Measurements from ENCODE around the gene SOBP.
"Not testable (repeated sequence)": the region's sequence is repeated elsewhere in the genome, so short reads cannot be mapped to it uniquely, and the experiment has no call there.

SOBP gene

DNA sequence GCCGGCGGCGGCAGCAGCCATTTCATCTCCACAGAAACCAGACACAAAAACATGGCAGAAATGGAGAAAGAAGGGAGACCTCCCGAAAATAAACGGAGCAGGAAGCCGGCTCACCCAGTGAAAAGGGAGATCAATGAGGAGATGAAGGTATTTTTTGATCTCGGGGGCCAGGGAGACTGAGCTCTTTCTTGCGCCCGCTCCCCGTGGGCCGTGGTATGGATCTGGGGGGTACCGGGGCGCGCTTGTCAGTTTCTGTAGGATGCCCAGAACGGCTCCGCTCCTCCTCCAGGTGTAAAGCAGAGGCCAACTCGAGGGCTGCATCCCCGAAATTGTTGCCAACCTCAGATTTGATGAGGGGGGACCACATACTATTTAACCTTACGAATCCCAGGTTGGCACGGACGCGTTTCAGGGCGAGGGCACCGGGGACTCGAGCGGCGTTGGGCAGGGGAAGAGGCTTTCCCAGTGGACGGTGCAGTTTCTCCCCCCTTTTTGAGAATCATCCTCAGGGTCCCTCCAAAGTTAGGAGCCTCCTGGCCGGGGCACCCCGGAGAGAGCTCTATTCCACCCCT, 735 bp downstream of the SOBP start:
- no peak for DNase-seq

DNA sequence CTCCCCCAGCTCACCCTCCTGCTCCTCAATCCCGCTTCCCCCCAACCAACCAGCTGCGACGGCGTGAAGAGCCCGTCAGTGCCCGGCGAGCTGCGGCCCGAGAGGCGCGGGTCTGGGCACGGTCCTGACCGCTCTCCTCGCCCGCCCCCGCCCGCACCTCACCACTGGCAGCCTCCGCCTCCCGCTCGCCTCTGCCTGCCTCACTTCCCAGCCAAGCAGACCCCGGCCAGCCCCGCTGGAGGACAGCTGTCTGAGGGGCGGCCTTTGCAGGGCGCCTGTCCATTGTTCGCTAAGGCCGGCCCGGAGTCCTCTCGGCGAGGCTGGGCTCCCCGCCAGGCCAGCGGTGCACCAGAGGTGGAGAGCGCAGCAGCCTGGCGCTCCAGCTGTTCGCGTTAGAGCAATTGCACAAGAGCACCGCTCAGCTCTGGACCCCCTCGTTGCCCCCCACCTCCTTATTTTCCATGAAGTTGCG, 1.3 kb downstream of the SOBP start:
- DNase-seq = peak; percentile 40

GRCh38 chr6:107491760-107492660, 2.1 kb downstream of the SOBP start:
- no peak for DNase-seq

DNA sequence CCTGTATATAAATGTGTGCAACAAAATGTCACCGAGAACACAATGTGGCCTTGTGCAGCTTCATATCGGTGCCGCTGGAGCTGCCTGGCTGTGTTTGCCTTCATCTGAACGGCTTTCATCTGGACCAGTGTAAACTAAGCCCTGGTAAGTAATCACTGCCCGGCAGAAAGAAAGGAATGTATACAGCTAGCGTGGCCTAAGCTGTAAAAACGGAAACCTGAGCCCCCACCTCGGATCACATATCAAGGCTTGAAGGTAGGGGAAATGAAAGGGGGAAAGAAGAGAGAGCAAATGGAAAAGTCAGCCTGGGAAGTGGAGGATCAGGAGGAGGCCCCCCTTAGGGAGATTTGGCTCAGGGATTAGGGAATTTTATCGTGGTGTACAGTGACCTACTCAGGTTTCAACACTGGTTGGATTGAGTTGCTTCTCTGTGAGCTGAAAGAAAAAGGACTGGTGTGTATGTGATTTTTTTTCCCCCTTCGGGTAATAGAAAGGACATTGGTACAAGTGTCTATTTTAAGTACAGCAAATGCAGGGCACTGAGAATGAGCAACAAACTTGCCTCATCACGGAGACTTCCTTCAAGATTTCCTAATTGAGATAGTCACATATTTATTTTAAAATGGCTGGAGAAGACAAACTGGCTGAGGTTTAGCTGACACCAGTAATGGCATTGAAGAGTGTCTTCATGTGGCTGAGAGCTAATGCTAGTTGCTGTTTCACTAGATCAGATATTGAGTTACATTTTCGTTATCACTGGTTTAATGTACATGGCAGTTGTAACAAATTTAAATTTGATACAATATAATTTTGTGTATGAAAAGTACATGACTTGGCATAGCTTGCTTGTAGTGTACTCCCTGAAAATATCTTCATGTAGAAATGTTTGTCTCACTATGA, 3.5 kb downstream of the SOBP start:
- DNase-seq = no peak

DNA sequence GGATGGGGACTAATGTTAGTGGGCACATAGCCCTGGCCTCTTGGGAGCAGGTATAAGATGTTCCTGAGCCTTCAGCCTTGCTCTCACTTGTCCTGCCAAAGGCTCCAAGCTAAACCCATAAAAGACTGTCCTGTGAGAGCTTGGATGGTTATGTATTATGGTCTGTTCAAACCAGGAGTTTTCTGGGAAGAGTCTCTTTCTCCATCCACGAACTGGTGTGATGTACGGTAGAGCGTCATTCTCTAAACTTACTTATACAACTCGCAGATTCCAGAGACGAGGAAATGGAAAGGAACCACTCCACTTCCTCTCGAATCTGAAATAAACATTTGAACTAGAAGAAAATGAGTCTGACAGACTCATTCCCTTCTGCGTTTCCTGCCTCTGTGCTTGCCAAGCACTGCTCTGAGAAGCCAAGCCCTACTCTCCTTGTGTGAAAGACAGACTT, 5.3 kb downstream of the SOBP start:
- DNase-seq = no peak

DNA sequence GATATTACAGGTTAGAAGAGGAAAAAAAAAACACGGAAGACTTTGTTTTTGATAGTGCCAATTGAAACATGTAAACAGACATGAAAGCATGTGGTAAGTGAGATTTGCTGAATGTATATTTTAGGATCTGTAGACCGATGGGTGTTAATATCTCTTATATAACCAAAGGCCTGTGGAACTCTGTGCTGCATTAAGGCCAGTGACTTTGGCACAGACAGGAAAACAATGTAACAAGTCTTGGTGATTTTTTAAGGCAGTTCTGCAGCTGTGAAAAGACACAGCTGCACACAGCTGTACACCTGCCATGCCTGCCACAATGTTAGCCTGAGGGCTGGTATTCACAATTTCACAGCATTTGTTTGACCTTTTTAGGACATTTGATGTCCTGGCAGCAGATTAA, 6.1 kb downstream of the SOBP start:
- peak; percentile 42 for DNase-seq

- no peak for DNase-seq
These were observed 7.2 kb downstream of the SOBP start for GRCh38 chr6:107496892-107497684.

GRCh38 chr6:107504270-107505026, 14.5 kb downstream of the SOBP start:
- no peak for DNase-seq

DNA sequence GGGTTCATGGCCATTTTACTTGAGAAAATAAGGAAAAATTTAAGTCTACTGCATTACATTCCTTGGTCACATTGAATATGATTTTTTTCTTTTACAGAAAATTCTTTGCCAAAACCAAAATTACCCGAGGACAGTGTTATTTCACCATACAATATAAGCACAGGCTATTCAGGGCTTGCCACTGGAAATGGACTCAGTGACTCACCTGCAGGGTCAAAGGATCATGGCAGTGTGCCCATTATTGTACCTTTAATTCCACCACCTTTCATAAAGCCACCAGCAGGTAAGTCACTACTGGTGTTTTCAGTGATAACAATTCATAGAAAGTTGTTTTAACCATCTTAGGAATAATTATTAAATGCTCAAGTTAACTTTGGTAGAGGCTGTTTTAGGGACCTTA, 16.2 kb downstream of the SOBP start:
- DNase-seq = no peak

- DNase-seq = no peak
These were observed 19.6 kb downstream of the SOBP start for GRCh38 chr6:107509506-107509905.

DNA sequence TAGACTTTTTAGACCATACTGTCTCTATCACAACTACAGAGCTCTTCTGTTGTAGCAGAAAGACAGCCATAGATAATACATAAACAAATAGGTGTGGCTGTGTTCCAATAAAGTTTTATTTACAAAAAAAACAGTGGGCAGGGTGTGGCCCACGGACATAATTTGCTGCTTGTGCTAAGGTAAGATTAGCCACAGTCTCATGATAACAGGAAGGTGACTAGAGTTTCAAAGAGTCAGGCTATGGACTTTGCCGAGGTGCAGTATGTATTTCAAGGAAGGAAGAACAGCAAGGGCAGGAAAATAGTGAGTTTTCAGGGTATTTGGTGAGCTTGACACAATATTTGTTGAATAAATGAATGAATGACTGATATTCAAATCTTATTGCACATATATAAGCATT, 20.2 kb downstream of the SOBP start:
- DNase-seq = no peak

GRCh38 chr6:107511511-107511993, 21.6 kb downstream of the SOBP start:
- no peak for DNase-seq

DNA sequence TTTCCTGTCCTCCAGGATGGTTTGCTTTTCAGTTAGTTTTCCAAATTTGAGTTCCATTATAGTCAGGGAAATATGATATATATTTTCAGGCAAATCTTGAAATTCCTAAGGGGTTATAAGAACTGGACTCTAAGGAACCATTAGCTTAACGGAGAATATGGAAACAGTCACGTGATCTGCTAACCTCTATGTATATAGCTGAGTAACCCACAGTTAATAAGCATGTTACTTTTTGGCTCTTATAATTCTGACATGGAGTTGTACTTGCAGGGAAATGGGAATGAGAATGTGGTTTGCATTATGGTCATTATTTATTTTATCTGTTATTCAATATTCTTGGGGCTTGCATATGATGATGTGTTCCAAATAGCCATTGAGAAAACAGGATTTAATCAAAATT, 23.3 kb downstream of the SOBP start:
- DNase-seq = no peak

GRCh38 chr6:107515955-107516354, 26.0 kb downstream of the SOBP start:
- DNase-seq = no peak

DNA sequence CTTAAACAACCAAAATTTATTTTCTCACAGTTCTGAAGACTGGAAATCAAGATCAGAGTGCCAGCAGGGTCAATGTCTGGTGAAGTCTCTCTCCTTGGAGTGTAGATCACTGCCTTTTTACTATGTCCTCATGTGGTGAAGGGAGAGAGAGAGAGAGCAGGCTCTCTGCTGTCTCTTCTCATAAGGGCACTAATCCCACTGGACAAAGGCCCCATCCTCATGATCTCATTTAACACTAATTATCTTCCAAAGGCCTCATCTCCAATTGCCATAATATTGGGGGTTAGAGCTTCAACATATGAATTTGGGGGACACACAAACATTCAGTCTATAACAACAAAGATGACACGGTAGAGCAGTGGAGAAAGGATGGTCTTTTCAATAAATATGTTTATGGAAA, 27.4 kb downstream of the SOBP start:
- no peak for DNase-seq

DNA sequence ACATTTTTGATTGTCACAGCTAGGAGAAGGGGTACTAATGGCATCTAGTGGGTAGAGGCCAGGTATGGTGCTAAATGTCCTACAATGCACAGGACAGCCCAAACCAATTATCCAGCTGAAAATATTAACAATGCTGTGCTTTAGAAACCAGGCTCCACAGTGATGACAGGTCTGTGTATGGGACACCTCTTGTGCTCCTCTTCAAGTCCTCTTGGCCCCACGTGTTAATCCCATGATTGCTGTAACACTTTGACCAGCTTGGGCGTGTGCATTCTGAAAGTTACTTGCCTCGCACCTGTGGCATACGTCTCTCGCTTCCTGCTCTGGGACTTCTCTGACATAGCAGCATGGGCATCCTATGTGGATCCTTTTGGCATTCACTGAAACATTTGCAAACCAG, 29.3 kb downstream of the SOBP start:
- DNase-seq = not testable (repeated sequence)

DNA sequence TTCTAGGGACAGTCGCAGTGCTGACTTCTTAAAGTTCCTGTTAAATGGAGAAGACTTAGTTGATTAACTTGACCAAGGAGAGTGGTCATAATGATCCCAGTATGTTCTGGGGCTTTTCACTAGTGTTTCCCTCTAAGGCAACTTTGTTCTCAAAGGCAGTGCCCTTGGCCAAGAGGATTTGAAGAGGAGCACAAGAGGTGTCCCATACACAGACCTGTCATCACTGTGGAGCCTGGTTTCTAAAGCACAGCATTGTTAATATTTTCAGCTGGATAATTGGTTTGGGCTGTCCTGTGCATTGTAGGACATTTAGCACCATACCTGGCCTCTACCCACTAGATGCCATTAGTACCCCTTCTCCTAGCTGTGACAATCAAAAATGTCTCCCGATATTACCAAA, 30.8 kb downstream of the SOBP start:
- not testable (repeated sequence) for DNase-seq

GRCh38 chr6:107523054-107523791, 33.3 kb downstream of the SOBP start:
- DNase-seq = no peak

DNA sequence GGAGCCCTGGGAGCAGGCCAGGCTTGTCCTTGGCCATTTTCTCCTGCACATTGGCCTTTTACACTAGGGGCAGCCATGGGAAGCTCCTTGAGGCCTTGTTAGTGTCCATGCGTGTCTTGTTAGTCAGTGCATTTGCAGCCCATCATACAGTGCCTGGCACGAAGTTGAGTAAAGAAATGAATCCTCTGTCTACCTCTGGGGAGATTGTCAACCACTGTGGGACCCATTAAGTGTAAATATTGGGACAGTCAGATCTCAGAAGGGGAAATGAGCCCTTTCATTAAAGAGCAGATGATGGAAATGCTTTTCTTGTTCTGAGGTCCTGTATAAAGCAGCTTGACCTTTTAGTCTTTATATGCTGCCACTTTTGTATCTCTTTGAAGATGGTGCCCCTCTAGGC, 33.9 kb downstream of the SOBP start:
- DNase-seq = no peak

DNA sequence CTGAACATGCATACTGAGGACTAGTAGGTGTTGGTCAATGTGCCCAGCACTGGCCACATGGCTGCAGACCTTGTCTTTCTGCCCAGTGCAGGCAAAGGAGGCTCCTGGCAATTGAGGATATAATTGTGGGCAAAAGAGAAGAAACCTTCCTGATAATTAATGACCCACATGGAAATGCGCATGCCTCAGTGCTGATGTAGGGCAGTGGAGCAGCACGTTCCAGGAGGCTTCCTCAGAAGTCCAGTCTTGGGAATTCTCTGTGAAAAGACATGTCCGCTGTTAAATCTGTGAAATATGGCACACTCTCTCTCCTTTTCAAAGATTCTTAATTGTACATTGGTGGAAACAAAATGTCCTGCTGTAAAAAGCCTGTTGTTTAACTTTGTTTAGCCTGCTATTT, 34.7 kb downstream of the SOBP start:
- no peak for DNase-seq

- no peak for DNase-seq
These were observed 42.0 kb downstream of the SOBP start for GRCh38 chr6:107531868-107532267.
